ENCODE data around the gene ZNF605. TPM values are rescaled to one million over a fixed set of nuclear protein-coding genes. Genes with fewer than 3 reads are reported as not detected.

Gene ZNF605
- total and polyA plus RNA-seq, 2 experiments from 2014 or later, result 7.5 to 9.2 TPM

DNA sequence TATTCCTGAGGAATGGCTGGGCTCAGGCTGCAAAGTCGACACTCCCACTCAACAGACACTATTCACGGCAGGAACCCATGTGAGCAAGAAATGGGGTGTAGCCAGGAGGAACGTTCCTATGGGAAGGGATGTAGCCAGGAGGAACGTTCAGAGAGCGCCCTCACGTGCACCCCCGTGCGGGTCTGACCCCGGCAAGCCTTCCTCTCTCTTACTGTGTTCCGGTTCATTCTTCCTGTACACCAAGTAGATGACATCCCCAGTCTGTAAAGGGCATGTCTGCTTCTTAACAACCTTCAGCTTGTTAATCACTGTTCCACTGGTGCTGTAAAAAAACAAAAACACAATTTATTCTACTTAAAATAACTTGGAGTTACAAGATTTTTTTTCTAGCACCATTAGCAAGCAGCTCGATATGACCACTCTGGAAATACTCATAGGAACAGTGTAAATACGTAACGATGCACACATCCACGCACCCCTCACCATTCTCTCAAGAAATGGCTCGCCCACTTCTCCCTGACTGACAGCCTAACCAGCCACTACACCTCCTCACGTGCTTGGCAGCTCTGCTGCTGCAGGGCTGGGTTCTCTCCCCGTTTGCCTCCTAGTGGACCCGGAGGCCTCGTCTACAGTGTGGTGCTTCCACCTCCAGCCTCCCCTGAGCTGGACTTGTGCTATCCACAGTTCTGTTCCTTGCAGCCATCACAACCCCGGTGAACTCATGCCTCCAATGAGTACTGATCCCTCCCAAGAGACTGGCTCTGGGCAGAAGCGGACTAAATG lies 83.8 kb downstream of the ZNF605 start:
- Histone ChIP-seq H3K4me1 (ENCODE audit: insufficient read depth) (no peaks in the 10 kb centered on the region), H3K36me3 (ENCODE audit: low read depth) (peaks cover 34% of the 10 kb centered on the region), H2AFZ (no peak overlapping the region), H3K27ac (no peak overlapping the region), H3K79me2 (ENCODE audit: insufficient read depth) (peaks cover 50% of the 10 kb centered on the region), H3K4me3 (no peak overlapping the region), H3F3A (ENCODE audit: insufficient read depth) (peaks cover 5% of the 10 kb centered on the region), H3K4me2 (ENCODE audit: unreplicated experiment) (no peak overlapping the region), H3K27me3 (replicated peaks; ENCODE audit: insufficient read depth) (no peaks in the 10 kb centered on the region), H3K9me3 (ENCODE audit: low read depth) (no peaks in the 10 kb centered on the region), H3K9ac (no peak overlapping the region), H3K9me2 (ENCODE audit: insufficient read depth) (no peaks in the 10 kb centered on the region), H4K20me1 (ENCODE audit: insufficient read depth) (no peaks in the 10 kb centered on the region)
- in situ Hi-C loops (cut with MboI), result no loop called here
- TF ChIP-seq EZH2 (IDR thresholded peaks at IDR 0.05; ENCODE audit: insufficient read depth, poor library complexity, severe bottlenecking), result no peak
- no peak for TF ChIP-seq EZH2phosphoT487 (IDR thresholded peaks at IDR 0.05; ENCODE audit: insufficient read depth, low read depth)
- DNase-seq, result no peak
- 94 to 97% methylated on average over 21 of the region's 21 CpGs for WGBS, 2 experiments (ENCODE audit: low coverage in 1 of 2, low lambda C conversion rate in 2 of 2, missing lambda C conversion rate in 2 of 2)

DNA sequence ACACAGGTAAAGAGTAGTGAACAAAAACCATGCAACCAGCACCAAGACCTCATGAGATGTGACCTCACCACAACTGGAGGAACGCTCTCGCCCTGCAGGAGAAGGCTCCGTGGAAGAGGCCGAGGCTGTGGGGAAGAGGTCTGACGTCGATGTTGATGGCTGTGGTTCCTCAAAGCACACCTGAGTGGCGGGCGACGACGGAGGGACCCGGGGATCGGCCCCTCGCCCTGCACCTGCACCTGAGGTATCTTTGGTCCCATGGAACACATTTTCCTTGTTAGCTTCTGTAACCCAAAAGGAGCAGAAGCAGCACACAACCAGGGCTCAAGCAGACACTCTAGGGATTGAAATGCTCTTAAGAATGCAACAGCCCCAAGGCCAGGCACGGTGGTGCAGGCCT lies 86.6 kb downstream of the ZNF605 start:
- Histone ChIP-seq H3K79me2 (ENCODE audit: insufficient read depth) (peaks cover 43% of the 10 kb centered on the region), H3K4me1 (ENCODE audit: insufficient read depth) (no peaks in the 10 kb centered on the region), H3K4me2 (ENCODE audit: unreplicated experiment) (no peak overlapping the region), H3K9me2 (ENCODE audit: insufficient read depth) (no peaks in the 10 kb centered on the region), H3K4me3 (no peak overlapping the region), H3K36me3 (ENCODE audit: low read depth) (peaks cover 35% of the 10 kb centered on the region), H4K20me1 (ENCODE audit: insufficient read depth) (no peaks in the 10 kb centered on the region), H3K9ac (no peak overlapping the region), H3K27me3 (replicated peaks; ENCODE audit: insufficient read depth) (no peaks in the 10 kb centered on the region), H2AFZ (no peak overlapping the region), H3K9me3 (ENCODE audit: low read depth) (no peaks in the 10 kb centered on the region), H3K27ac (no peak overlapping the region), H3F3A (ENCODE audit: insufficient read depth) (peaks cover 31% of the 10 kb centered on the region)
- in situ Hi-C loops (cut with MboI), result no loop called here
- 97 to 98% methylated on average over 10 to 14 of the region's 14 CpGs for WGBS, 2 experiments (ENCODE audit: low coverage in 1 of 2, low lambda C conversion rate in 2 of 2, missing lambda C conversion rate in 2 of 2)
- TF ChIP-seq EZH2phosphoT487 (IDR thresholded peaks at IDR 0.05; ENCODE audit: insufficient read depth, low read depth) (no peak), EZH2 (IDR thresholded peaks at IDR 0.05; ENCODE audit: insufficient read depth, poor library complexity, severe bottlenecking) (no peak)
- no peak for DNase-seq

Small RNAs within 50 kb of the gene (small RNA-seq; reads per million reads assigned to genes)
- gene RNU4ATAC12P (ENCODE audit: low read depth, low replicate concordance), result not detected

Other genes with a start within 250 kb of the ZNF605 start
- gene PGAM5, start 245.5 kb downstream of the ZNF605 start, total RNA-seq (2014; rRNA removed; shearing (Covaris generic)), result 26.1 and 28.7 TPM in 2 replicates
- 10.2 and 12.0 TPM in 2 replicates for gene PGAM5, start 245.5 kb downstream of the ZNF605 start, polyA plus RNA-seq (2016; fragmentation: Nextera tagmentation; extraction: Ambion mirVana)
- gene ANKLE2, start 194.5 kb downstream of the ZNF605 start, total RNA-seq (2014; rRNA removed; shearing (Covaris generic)), result 69.6 and 83.3 TPM in 2 replicates
- gene ANKLE2, start 194.5 kb downstream of the ZNF605 start, polyA plus RNA-seq (2016; fragmentation: Nextera tagmentation; extraction: Ambion mirVana), result 48.3 and 49.4 TPM in 2 replicates
- 80.3 and 118 TPM in 2 replicates for gene GOLGA3, start 127.4 kb downstream of the ZNF605 start, total RNA-seq (2014; rRNA removed; shearing (Covaris generic))
- gene GOLGA3, start 127.4 kb downstream of the ZNF605 start, polyA plus RNA-seq (2016; fragmentation: Nextera tagmentation; extraction: Ambion mirVana), result 37.5 and 38.1 TPM in 2 replicates
- gene CHFR, start 68.7 kb downstream of the ZNF605 start, total RNA-seq (2014; rRNA removed; shearing (Covaris generic)), result 26.5 and 29.5 TPM in 2 replicates
- gene CHFR, start 68.7 kb downstream of the ZNF605 start, polyA plus RNA-seq (2016; fragmentation: Nextera tagmentation; extraction: Ambion mirVana), result 24.3 and 24.4 TPM in 2 replicates
- gene ZNF26, start 30.1 kb upstream of the ZNF605 start, total RNA-seq (2014; rRNA removed; shearing (Covaris generic)), result 7.2 and 12.3 TPM in 2 replicates
- gene ZNF26, start 30.1 kb upstream of the ZNF605 start, polyA plus RNA-seq (2016; fragmentation: Nextera tagmentation; extraction: Ambion mirVana), result 6.4 and 6.7 TPM in 2 replicates
- 14.9 and 30.0 TPM in 2 replicates for gene ZNF84, start 81.2 kb upstream of the ZNF605 start, total RNA-seq (2014; rRNA removed; shearing (Covaris generic))
- 13.8 and 16.1 TPM in 2 replicates for gene ZNF84, start 81.2 kb upstream of the ZNF605 start, polyA plus RNA-seq (2016; fragmentation: Nextera tagmentation; extraction: Ambion mirVana)
- gene ZNF140, start 124.6 kb upstream of the ZNF605 start, total RNA-seq (2014; rRNA removed; shearing (Covaris generic)), result 17.2 and 24.2 TPM in 2 replicates
- gene ZNF140, start 124.6 kb upstream of the ZNF605 start, polyA plus RNA-seq (2016; fragmentation: Nextera tagmentation; extraction: Ambion mirVana), result 15.7 and 16.4 TPM in 2 replicates
- gene ZNF891, start 174.0 kb upstream of the ZNF605 start, total RNA-seq (2014; rRNA removed; shearing (Covaris generic)), result 0.43 and 0.63 TPM in 2 replicates
- 0.25 and 0.29 TPM in 2 replicates for gene ZNF891, start 174.0 kb upstream of the ZNF605 start, polyA plus RNA-seq (2016; fragmentation: Nextera tagmentation; extraction: Ambion mirVana)
- 5.9 and 15.2 TPM in 2 replicates for gene ZNF10, start 174.3 kb upstream of the ZNF605 start, total RNA-seq (2014; rRNA removed; shearing (Covaris generic))
- 2.8 and 3.6 TPM in 2 replicates for gene ZNF10, start 174.3 kb upstream of the ZNF605 start, polyA plus RNA-seq (2016; fragmentation: Nextera tagmentation; extraction: Ambion mirVana)
- 18.8 and 24.5 TPM in 2 replicates for gene ZNF268, start 225.2 kb upstream of the ZNF605 start, total RNA-seq (2014; rRNA removed; shearing (Covaris generic))
- 11.9 and 13.9 TPM in 2 replicates for gene ZNF268, start 225.2 kb upstream of the ZNF605 start, polyA plus RNA-seq (2016; fragmentation: Nextera tagmentation; extraction: Ambion mirVana)